ENCODE results near the gene BCL2. TPM values are rescaled to one million over a fixed set of nuclear protein-coding genes. Genes with fewer than 3 reads are reported as not detected.

The BCL2 gene
- total RNA-seq, 2 donors from 2014 or later, result 13.9 to 16.4 TPM

GRCh38 chr18:63130176-63130575 is 189.4 kb downstream of the BCL2 start:
- no peak overlapping the region for H3K27ac ChIP-seq
- H3K9me3 ChIP-seq, result no peaks in the 10 kb centered on the region
- H3K4me1 ChIP-seq, result peaks cover 13% of the 10 kb centered on the region
- no peak overlapping the region for H3K4me3 ChIP-seq
- intact Hi-C loops (cut with DNase I), result loop anchor here (2.0 kb wide), 1 partner anchor 189 kb away; the partner anchor contains the start of gene BCL2
- no peaks in the 10 kb centered on the region for H3K27me3 ChIP-seq
- H3K36me3 ChIP-seq, result no peaks in the 10 kb centered on the region
- TF ChIP-seq CTCF (IDR thresholded peaks at IDR 0.05), result no peak
- no peak overlapping the region for H3K9ac ChIP-seq (ENCODE audit: low read depth in 2 of 2, low read length in 2 of 2)
- no peak for DNase-seq

GRCh38 chr18:63128237-63128974 is 191.2 kb downstream of the BCL2 start:
- intact Hi-C loops (cut with DNase I), result loop anchor here (10.0 kb wide), 1 partner anchor 104 kb away; no protein-coding TSS in a partner anchor
- TF ChIP-seq CTCF (IDR thresholded peaks at IDR 0.05), result no peak

GRCh38 chr18:63126134-63127069 is 193.2 kb downstream of the BCL2 start:
- Histone ChIP-seq H3K4me1 (peaks cover 2% of the 10 kb centered on the region), H3K27ac (no peak overlapping the region), H3K4me3 (no peak overlapping the region), H3K27me3 (no peaks in the 10 kb centered on the region), H3K9ac (ENCODE audit: low read depth in 2 of 2, low read length in 2 of 2) (no peak overlapping the region), H3K36me3 (no peaks in the 10 kb centered on the region), H3K9me3 (no peaks in the 10 kb centered on the region)
- intact Hi-C loops (cut with DNase I), result loop anchor here (10.0 kb wide), 1 partner anchor 102 kb away; no protein-coding TSS in a partner anchor
- DNase-seq, result no peak
- no peak for TF ChIP-seq CTCF (IDR thresholded peaks at IDR 0.05)

More at GRCh38 chr18:63128237-63128974, 191.2 kb downstream of the BCL2 start:
- no peak overlapping the region for H3K9ac ChIP-seq (ENCODE audit: low read depth in 2 of 2, low read length in 2 of 2)
- no peak overlapping the region for H3K27ac ChIP-seq
- no peaks in the 10 kb centered on the region for H3K27me3 ChIP-seq
- H3K9me3 ChIP-seq, result no peaks in the 10 kb centered on the region
- peaks cover 13% of the 10 kb centered on the region for H3K4me1 ChIP-seq
- DNase-seq, result no peak
- no peaks in the 10 kb centered on the region for H3K36me3 ChIP-seq
- no peak overlapping the region for H3K4me3 ChIP-seq

DNA sequence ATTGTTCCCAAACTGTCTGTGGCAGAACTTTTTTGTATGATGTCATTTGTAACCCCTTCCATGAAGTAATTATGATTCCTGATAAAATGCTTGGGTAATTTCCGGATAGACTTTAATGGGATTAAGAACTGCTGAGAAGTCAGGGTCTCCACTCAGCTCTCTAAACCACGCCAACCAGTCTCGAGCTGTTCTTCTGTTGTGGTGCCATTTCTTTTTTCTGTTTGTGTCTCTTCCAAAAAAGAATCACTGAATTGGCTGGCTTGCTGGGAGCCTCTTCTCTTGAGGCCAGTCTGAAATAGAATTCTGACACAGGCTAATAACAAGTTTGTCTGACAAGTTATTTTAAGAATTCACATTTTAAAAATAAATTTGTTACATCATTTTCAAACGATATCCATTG is 198.9 kb downstream of the BCL2 start:
- H3K4me1 ChIP-seq, result no peaks in the 10 kb centered on the region
- DNase-seq, result no peak
- H3K9me3 ChIP-seq, result no peaks in the 10 kb centered on the region
- TF ChIP-seq CTCF (IDR thresholded peaks at IDR 0.05), result no peak
- no peak overlapping the region for H3K4me3 ChIP-seq
- H3K36me3 ChIP-seq, result no peaks in the 10 kb centered on the region
- intact Hi-C loops (cut with DNase I), result loop anchor here (5.0 to 10.0 kb wide), 2 partner anchors 96 to 317 kb away; no protein-coding TSS in a partner anchor
- H3K9ac ChIP-seq (ENCODE audit: low read depth in 2 of 2, low read length in 2 of 2), result no peak overlapping the region
- H3K27me3 ChIP-seq, result no peaks in the 10 kb centered on the region
- H3K27ac ChIP-seq, result no peak overlapping the region

- intact Hi-C loops (cut with DNase I), result loop anchor here (5.0 to 10.0 kb wide), 2 partner anchors 95 to 318 kb away; no protein-coding TSS in a partner anchor
- Histone ChIP-seq H3K27me3 (no peaks in the 10 kb centered on the region), H3K27ac (no peak overlapping the region), H3K9me3 (no peaks in the 10 kb centered on the region), H3K9ac (ENCODE audit: low read depth in 2 of 2, low read length in 2 of 2) (no peak overlapping the region), H3K36me3 (no peaks in the 10 kb centered on the region), H3K4me3 (no peak overlapping the region), H3K4me1 (no peaks in the 10 kb centered on the region)
- TF ChIP-seq CTCF (IDR thresholded peaks at IDR 0.05), result peak; percentile 37
- peak; percentile 50 for DNase-seq
These were observed 199.9 kb downstream of the BCL2 start for GRCh38 chr18:63119647-63120046.

Data from colonic mucosa (tissue), 4 donors.